Kidney tubule cell (primary cell): ENCODE results near the gene ANKH.
A peak's percentile ranks its signal among the peaks of the same experiment; 100 is the strongest.

Experiments used
- DNase-seq: peaks from one replicate; pipeline ENCODE4 v3.0.0-alpha.2; 2018; ENCODE audit warnings: low spot score

The ANKH gene

DNA sequence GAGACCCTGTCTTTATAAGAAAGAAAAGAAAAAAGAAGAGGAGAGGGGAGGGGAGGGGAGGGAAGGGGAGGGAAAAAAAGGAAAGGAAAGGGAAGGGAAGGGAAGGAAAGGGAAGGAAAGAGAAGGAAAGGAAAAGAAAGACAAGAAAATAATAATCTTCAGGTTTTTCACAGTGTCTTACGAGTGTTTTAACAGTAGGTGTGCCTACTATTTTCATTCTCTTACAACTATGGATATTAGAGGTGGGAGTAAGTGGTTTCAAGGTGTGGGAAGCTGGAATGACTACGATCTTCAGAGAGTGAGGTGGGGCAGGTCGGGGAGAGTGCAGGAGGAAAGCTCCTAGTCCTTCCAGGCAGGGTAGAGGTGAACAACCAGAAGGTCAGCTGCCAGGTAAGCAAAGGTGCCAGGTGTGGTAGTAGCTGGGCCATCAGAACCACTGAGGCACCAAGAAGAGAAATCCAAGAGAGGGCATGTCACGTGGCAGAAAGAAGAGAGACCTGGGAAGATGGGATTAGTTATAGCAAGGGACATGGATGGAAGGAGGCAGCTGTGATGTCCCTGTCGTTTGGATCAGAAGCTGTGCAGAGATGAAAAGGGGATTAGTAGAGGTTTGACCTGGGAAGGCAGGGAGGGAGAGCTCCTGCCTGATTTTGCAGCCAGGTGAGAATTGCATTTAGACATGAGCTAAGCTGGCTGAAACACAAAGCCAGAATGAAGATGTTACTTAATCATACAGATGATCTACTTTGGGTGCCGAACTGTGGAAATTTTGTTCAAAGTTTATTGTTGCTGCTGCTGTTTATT, 111.6 kb downstream of the ANKH start:
- no peak for DNase-seq

DNA sequence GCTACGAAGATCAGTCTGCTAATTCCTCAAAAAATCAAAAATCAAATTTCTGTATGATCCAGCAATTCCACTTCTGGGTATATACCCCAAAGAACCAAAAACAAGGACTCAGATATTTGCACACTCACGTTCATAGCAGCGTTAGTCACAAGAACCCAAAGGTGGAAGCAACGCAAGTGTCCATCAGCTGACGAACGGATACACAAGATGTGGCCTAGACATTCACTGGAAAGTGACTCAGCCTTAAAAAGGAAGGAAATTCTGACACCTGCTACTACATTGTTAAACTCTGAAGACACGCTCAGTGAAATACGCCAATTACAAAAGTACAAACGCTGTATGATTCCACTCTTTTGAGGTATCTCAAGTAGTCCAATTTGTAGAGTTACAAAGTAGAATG, 113.7 kb downstream of the ANKH start:
- no peak for DNase-seq

DNA sequence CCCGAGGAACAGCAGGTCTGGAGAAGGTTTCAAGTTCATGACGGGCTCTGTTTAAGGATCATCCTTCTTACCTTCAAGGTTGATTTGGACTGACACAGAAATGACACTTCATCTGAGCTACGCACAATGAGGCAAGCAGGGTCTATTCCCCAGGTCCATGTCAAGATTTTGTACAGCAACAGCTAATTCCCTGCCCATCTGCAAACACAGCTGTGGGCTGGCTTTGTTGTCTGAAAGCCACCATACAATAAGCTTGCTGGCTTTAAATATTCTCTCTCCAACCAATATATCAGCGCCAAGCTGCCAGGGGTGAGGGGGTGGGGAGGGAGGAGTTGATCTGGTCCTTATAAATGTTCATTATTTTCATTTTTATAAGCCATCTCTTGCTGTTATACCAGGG, 115.1 kb downstream of the ANKH start:
- no peak for DNase-seq

DNA sequence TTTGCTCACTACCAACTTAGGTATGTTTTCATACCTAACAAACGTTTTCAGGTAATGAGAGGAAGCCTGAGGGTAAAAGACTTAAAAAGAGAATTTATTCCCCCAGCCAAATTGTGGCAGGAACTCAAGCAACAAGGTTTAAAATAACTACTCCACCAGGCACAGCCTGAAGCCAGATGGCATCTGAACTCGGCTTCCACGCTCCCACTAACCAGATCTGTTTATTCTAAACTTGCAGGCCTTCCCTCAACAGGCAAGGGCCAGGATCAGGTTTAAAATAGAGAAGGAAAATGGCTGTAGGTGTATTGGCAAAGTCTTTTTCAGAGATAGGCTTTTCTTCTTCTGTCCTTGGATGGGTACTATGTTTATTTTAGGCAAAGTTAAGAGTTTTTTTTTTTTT, 117.6 kb downstream of the ANKH start:
- DNase-seq, result no peak

DNA sequence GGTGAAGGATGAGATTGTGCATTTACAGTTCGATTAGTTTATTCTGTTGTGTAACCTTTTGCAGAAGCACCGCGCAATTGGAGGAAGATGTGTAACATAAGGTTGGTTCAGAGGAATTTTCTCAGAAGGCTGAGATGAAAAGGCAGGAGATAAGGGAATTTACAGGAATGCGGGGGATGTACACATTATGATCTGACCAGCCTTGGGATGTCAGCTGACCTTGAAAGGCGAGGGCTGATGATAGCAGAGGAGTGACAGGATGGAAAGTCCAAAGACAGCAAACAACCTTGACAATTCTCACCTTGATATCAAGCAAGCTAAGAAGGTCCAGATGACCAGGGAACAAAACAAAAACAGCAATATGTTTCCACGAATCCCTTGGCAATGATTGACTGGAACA, 118.3 kb downstream of the ANKH start:
- no peak for DNase-seq

DNA sequence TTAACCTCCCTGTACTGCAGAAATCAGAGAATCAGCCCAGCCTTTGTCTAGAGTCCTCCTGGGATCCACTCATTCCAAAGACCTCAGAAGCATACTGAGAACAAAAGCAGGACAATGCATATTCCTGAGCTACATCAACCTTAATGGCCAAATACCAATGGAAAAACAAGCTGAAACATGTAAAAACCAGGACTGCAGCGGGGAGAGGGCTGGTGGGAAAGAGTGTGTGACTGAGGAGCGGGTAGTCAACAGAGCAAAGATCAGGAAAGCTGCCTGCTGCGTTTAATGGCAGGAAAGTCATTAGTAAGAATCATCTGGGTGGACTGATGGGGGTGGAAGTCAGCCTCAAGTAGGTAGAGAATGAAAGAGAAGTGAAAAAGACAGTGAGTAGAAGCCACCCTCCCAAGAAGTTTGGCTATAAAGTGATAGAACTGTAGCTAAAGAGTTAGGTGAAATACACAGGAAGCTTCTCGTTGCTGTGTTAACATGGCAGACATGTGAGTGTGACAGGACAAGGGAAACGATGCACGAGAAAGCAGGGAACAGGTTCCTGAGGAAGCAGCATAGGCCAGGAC, 119.0 kb downstream of the ANKH start:
- DNase-seq, result no peak

DNA sequence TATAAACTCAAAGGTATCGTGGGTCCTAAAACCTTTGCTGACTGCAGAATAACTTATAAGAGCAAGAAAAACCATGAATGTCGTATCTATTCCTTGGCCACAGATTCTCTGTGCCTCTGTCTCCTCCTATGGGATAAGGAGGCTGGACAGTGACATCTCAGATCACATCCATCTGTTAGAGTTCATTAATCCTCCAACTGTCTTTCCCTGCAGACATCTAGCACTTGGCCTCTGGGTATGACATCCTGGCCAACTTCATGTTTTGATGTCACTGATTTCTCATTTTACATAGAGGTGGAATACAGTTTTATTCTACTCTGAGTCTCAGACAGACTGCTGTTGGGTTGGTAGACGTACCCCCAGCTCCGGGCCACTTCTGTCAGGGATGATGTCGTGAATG, 120.9 kb downstream of the ANKH start:
- no peak for DNase-seq

DNA sequence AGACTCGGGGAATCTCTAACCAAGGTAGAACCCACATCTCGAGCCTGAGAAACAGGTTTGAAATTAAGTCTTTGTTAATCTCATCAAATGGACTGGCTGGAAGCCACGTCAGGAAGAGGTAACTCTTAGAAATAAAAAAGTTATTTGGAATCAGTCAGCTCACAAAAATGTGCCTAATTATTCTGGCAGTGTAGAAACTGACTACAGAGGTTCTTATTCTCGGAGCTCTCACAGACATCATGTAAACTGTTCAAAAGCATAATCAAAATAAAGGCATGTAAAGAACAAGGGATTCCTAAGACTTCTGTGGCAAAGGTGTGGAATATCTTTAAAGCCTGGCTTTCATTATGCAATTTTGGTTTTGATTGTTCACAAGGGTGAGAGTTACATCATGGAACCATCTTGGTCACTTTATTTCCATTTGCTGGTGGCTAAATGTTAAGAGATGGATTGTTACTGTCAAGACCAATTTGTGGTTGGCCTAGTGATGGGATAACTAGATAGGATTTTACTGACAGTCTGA, 121.9 kb downstream of the ANKH start:
- DNase-seq, result no peak

DNA sequence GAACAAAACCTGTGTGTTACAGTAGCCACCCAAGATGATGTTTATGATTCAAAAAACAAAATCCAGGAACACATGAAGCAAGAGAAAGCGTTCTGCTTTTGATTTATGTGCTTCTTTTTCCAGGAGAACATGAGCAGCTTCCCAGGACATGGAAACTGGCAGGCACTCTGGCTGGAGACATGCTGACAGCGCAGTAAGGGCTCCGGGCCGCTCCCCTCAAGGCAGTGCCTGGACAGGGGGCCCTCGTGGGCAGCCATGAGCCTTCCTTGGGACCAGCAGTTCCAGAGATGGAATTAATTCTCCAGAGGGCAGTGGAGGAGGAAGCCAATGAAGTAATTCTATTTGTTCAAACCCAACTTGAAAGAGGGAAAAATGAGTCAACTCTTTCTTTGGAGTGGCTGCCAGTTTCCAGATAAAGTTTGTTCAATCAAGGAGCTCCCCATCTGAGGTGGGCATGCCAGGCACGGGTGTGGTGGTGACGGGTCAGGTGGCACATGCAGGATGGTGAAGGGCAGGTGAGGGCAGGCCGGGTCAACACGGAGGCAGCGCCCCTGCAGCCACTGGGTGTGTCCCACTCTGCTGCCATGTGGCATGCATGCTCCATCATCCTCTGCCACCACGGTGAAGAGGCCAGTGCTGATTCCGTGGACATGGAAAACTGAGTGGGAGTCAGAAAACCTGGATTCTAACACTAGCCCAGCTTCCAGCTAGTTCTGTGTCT, 123.2 kb downstream of the ANKH start:
- no peak for DNase-seq

DNA sequence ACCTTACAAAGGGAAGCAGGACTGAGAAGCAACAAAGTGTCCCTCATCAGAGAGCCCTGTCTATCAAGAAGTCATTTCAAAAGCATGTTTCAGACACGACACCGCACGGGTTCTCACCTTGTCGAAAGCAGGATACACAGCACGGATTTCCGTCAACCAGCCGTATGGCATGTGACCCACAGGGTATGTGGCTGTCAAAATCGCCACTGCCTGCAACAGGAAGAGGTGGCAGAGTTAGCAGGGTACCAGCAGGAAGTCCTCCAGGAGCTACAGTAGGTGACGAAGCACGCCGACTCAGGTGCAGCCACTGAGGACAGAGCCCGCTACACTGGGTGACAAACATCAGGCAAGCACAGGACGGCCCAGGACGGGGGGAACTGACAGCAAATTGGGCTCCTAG, 125.8 kb downstream of the ANKH start:
- no peak for DNase-seq

DNA sequence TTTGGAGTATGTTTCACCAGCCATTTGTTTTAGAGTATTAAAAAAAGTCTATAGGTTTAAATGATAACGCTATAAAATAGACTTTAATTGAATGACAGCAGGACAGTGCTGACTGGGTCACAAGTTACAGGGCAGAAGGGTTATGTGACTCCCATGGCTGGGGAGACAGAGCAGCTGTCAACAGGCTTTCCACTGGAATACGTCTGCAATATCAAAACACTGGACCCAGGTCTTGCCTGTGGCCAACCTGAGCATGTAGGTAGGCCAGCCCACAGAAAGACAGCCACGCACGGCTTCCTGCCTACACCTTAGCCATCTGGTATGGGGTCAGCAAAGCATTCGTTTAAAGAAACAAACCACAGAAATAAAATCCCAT, 126.4 kb downstream of the ANKH start:
- DNase-seq, result no peak

DNA sequence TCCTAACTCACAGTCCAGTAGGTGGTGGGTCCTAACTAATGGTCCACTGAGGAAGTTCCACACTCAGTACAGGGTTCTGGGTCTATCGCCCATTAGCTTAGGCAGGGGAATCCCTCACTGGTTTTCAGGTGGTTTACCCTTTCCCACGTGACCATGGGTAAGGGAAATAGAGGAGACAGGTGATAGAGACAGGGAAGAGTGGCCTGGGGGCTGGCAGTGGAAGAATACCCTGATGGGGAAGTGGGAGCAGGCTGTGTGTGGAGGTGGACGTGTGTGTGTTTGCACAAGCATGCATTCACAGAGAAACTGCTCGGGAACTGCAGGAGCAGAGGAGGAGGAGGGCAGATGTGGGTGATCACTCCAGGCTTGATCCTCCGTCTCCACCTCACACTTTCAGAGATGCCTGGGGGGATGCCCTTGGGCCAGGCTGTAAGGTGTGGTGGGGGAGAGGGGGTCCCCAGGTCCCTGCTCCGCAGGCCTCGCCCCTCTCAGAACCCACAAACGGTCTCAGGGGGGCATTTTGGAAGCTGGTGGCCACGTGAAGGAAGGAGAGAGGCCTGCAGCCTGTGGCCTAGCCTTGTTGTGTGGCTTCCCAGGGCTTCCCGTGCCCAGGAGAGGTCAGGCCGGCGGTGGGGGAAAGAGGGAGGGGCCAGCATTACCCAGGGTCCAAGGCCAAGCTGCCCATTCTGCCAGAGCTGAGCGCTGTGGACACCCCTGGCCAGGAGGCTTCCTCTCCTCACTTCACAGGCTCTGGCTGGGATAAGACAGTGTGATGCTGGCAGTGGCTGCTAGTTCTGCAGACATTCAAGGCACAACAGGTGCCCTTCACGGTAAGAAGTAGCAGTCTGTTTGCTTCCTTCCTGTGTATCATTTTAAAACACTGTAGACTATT, 127.0 kb downstream of the ANKH start:
- no peak for DNase-seq

DNA sequence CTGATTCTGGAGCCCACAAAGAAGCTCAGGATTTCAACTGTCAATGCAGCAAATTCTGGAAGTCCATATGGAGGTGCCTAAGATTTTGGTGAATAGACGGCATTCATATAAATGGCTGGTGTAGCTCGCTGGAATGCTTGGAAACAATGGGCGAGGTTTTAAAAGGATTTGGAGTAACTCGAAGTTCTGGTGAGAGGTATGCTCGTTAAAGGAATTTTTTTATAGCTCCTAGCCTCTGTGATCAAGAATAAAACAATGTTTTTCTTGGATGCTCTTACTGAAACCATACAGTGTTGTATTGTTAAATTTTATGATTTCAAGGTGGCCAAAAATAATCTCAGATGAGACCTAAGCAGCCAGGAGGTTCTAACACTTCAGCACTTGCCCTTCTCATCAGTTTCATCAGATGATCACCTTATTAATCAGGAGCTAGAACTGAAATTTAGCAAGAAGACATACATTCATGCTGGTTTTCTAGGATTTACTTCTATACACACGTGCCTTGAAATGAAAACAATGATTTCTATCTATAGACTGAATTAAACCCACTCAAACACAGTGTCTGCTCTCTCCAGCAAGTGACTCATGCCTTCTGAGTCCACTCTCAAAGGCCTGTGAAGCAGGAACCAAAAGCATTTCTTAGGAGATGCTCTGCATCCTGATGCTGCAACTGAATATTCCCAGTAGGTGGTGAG, 127.8 kb downstream of the ANKH start:
- no peak for DNase-seq

DNA sequence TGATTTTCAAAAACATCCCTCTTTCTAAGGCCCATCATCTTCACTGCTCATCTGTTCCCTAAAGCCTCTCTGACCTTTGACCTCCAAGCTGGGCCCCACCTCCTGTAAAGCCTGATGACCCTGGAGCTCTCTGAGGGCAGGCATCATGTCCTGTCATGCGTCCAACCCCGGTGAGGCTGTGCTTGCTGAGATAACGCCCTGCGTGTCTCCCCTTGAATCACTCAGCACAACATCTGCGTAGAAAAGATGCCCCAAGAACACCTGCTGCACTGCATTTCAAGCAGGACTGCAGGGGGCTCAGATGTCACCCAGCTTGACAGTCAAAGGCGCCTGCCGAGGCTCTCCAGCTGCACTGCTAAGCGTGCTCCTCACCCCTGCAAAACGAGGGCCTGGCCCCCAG, 129.1 kb downstream of the ANKH start:
- no peak for DNase-seq

DNA sequence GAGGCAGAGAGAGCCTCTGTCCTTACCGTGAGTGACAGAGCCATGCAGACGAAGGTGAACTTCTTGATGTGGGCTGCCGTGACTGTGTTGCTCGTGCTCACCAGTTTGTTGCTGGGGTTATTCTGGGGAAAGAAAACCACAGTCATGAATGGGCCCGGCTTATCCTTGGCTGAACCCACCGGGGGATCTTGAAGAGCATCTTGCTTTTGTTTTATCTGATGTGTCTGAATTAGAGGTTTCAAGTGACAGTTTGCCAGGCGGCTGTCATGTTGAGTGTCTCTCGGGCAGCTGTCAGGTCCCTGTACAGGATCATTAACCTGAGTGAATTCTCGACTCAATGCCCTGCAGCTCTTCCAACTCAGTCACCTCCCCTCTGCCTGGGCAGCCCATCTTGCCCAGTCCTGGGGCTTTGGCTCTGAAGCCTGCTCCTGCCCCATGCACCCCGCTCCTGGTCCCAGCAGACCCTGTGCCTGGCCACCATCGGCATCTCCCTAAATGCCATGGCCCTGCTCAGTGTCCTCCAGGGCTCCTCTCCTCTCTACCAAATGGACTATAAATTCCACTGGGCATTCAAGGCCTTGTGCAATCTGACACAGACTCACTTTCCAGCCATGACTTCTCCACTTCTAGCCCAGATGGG, 129.7 kb downstream of the ANKH start:
- DNase-seq, result no peak

DNA sequence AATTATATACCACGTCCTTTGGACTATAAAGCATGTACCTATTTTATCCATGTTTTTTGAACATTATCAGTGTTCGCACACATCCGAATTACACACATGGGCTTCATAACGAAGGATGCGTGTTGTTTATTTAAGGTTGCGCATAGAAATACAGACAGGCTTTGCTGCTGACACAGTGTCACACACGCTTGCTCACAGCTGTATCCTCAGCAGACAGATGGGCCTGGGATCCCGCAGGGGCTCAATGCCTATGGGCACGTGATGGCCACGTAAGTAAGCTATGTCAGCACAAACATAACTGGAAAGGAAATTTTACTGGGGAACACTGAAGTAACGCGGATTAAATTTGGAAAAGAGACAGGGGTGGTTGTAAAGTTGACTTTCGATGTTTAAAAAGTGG, 130.4 kb downstream of the ANKH start:
- no peak for DNase-seq

DNA sequence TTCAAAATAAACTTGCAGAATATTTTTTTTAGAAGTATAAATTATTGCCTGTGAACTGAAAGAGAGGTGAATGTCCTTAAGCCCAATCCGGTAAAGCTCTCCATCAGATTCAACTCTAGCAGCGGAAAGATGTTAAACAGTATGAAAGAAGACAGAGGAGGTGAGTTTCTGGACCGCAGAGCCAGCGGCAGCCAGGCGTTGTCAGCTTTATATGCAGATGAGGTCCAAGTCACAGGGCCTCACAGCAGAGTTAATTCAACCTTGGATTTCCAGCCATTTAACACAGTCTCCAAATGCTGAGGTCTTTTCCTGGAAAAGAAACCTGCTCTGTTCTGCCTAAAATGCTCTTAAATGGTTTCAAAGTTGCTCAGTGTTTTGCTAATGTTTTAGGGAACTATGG, 131.6 kb downstream of the ANKH start:
- DNase-seq, result no peak

DNA sequence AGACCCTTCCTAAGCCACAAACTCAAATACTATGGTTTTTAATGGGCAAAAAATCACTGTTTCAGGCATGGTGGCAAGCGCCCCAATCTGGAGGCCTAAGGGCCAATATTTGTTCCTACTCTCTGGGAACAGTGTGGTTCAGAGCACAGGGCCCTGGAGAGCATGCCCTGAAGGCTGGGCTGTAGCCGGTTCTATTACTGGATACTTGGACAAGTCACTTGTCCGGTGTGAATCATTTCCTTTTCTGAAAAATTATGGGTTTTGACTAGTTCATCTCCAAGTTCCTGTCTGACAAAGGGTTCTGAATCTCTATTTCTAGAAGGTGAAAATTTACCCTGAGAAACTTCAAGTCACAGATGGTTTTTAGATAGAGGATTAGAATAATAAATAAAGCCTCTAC, 132.0 kb downstream of the ANKH start:
- peak; percentile 41 for DNase-seq

DNA sequence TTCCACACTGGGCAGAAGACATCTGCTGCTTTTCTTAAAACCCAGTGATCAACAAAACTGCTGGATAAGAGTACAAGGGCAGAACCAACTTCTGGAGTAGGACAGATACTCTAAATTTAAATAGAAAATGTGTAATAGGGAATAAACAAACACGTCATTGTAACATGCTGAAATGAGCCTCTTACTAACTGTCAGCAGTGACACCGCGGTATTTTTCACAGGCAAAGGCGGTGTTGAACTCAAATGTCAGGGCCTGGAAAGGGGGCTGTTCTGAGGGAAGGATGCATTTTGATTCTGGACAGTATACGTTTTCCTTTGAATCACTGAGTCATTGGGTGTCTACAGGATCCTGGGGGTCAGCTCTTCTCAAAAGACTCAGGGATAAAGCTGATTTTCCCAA, 133.5 kb downstream of the ANKH start:
- no peak for DNase-seq

DNA sequence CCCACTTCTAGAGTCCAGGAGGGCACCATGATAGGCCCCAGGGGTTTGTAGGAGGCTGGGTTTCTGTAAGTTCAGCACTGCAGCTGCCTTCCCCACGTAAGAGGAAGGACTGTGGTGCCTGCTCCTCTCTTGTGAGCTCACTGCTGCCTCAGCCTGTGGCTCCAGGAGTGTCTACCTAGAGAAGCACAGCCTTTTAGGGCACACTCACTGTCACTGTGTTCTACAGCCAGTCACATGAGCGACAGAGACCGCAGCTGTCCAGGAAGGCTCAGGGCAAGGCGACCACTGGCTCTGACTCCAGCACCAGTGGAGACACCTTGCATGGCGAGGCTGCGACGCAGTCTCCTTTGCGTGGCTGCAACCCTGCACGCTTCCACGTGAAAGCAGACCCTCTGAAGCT, 134.3 kb downstream of the ANKH start:
- no peak for DNase-seq

DNA sequence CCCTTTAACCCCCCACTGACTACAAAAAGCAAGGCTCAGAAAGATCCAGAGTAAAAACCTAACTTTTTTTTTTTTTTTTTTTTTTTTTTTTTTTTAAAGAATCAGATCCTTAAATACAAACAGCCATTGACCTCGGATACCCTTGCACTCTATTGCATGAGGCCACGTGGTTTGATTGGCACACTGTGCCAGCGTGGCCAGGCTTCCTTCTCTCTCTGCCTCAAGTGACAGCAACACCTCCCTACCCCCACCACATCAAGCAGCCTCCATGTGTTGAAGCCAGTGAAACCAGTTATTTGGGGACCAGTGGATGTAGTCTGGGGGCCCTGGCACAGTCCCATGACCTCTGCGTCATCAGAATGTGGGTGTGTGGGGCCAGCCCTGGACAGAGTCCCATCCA, 135.6 kb downstream of the ANKH start:
- no peak for DNase-seq
